Measurements from ENCODE around the gene SPG7.
"Not testable (repeated sequence)": the region's sequence is repeated elsewhere in the genome, so short reads cannot be mapped to it uniquely, and the experiment has no call there.

Gene SPG7

DNA sequence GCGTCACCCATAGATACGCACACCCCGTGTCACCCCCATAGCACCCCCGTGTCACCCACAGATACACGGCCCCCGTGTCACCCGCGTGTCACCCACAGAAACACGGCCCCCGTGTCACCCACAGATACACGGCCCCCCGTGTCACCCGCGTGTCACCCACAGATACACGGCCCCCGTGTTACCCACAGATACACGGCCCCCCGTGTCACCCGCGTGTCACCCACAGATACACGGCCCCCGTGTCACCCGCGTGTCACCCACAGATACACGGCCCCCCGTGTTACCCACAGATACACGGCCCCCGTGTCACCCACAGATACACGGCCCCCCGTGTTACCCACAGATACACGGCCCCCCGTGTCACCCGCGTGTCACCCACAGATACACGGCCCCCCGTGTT lies 79.5 kb downstream of the SPG7 start:
- Histone ChIP-seq H3K4me1 (ENCODE audit: control insufficient read depth, insufficient read depth, low read length) (peaks cover 23% of the 10 kb centered on the region), H3K36me3 (ENCODE audit: insufficient read depth, low read length) (peaks cover 69% of the 10 kb centered on the region)
- not testable (repeated sequence) for H3K9ac ChIP-seq (ENCODE audit: low read depth, low read length); H3K4me2 ChIP-seq (ENCODE audit: low read length); H3K27me3 ChIP-seq (ENCODE audit: control insufficient read depth, insufficient read depth, low read length); H3K9me3 ChIP-seq (replicated peaks; ENCODE audit: low read length); H3K4me3 ChIP-seq (ENCODE audit: low read length)

DNA sequence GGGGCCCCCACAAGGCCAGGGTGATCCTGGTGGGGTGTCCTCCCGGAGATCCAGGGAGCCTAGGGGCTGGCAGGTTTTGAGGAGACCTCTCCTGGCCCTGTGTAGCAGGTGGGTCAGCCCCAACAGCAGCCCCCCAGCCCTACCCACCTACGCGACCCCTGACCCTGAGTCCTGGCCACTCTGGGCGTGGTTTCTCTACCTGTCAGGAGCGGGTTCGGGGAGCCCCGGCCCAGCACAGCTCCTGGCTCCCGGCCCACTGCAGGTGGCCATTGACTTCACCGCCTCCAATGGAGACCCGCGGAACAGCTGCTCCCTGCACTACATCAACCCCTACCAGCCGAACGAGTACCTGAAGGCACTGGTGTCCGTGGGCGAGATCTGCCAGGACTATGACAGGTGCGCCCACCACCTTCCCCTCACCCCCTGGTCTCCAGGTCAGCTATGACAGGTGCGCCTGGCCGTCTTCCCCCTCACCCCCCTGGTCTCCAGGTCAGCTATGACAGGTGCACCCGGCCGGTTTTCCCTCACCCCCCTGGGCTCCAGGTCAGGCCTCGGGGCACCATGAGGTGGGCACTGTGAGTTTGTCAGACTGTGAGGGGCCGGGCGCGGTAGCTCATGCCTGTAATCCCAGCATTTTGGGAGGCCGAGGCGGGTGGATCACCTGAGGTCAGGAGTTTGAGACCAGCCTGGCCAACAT lies 80.4 kb downstream of the SPG7 start:
- Histone ChIP-seq H3K36me3 (ENCODE audit: insufficient read depth, low read length) (peaks cover 65% of the 10 kb centered on the region), H3K4me3 (ENCODE audit: low read length) (no peak overlapping the region), H3K9ac (ENCODE audit: low read depth, low read length) (no peak overlapping the region), H3K27me3 (ENCODE audit: control insufficient read depth, insufficient read depth, low read length) (no peaks in the 10 kb centered on the region), H3K4me1 (ENCODE audit: control insufficient read depth, insufficient read depth, low read length) (peaks cover 17% of the 10 kb centered on the region), H3K4me2 (ENCODE audit: low read length) (no peak overlapping the region), H3K9me3 (replicated peaks; ENCODE audit: low read length) (no peaks in the 10 kb centered on the region)

DNA sequence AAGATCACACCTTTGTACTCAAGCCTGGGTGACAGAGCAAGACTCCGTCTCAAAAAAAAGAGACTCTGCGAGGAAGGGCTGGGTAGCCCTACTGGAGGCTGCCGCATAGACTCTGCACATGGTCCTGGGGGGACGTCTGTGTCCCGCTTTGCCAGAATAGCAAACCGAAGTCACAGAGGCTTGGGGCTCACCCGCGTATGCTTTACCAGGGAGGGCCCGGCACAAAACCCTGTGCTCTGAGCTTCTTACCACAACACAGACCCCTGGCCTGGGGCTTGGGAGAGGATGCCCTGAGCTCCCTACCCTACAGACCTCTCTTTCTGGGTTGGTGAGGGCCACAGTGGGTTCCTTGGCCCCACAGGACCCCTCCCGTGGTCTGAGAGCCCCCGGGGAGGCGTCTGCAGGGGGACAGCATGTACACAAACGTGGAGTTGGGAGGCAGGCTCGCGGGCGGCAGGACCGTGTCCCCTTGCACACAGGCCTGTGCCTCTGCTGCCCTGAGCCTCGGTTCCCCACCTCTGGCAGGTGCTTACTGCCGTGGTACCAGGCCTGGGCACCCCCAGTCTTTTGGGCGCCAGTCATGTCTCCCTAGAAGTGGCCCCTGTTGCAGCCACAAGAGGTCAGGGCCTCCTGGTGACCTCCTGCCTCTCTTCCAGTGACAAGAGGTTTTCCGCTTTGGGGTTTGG lies 81.2 kb downstream of the SPG7 start:
- Histone ChIP-seq H3K36me3 (ENCODE audit: insufficient read depth, low read length) (peaks cover 61% of the 10 kb centered on the region), H3K9me3 (replicated peaks; ENCODE audit: low read length) (no peaks in the 10 kb centered on the region)

DNA sequence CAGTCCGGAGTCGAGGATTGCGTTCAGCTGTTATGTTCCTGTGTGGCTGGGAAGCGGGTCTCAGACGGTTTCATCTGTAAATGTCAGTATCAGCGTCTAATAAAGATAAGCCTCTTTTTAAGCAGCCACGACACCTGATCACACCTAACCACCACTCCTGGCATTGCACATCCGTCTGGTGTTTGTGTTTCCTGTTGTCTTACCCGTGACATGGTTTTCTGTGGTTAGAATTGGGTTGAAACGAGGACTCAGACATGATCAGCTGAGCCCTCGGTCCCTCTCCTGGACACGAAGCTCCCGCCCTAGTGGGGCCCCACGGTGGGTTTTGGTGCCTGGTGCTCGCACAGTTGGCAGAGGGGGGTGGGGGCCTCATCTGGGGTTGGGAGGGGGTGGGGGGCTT lies 85.6 kb downstream of the SPG7 start:
- Histone ChIP-seq H3K4me2 (ENCODE audit: low read length) (no peak overlapping the region), H3K27me3 (ENCODE audit: control insufficient read depth, insufficient read depth, low read length) (no peaks in the 10 kb centered on the region), H3K9me3 (replicated peaks; ENCODE audit: low read length) (no peaks in the 10 kb centered on the region), H3K9ac (ENCODE audit: low read depth, low read length) (no peak overlapping the region), H3K4me3 (ENCODE audit: low read length) (no peak overlapping the region), H3K4me1 (ENCODE audit: control insufficient read depth, insufficient read depth, low read length) (no peaks in the 10 kb centered on the region), H3K36me3 (ENCODE audit: insufficient read depth, low read length) (peaks cover 43% of the 10 kb centered on the region)

More for the DNA sequence above, 81.2 kb downstream of the SPG7 start:
- Histone ChIP-seq H3K27me3 (ENCODE audit: control insufficient read depth, insufficient read depth, low read length) (no peaks in the 10 kb centered on the region), H3K4me1 (ENCODE audit: control insufficient read depth, insufficient read depth, low read length) (peaks cover 14% of the 10 kb centered on the region), H3K9ac (ENCODE audit: low read depth, low read length) (no peak overlapping the region), H3K4me3 (ENCODE audit: low read length) (no peak overlapping the region), H3K4me2 (ENCODE audit: low read length) (no peak overlapping the region)

DNA sequence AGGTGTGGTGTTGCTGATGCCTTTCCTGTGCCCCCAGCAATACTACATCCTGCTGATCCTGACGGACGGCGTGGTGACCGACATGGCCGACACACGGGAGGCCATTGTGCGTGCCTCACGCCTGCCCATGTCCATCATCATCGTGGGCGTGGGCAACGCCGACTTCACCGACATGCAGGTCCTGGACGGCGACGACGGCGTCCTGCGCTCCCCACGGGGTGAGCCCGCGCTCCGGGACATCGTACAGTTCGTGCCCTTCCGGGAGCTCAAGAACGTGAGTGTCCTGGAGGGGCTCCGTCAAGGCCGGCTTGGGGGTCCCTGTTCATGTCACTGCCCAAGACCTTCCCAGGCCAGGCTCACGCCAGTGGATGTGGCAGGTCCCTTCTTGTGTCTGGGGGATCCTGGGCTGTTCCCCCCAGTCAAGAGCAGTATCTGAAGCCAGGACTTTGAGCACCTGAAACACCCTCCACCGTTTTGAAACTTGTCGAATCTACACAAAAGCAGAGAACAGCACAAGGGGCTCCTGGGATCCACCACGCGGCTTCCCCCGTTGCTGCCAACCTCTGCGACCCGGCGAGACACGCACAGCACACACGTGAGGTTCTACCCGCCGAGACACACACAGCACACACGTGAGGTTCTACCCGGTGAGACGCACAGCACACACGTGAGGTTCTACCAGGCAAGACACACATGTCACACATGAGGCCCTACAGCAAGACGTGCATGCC lies 87.3 kb downstream of the SPG7 start:
- Histone ChIP-seq H3K4me3 (ENCODE audit: low read length) (no peak overlapping the region), H3K27me3 (ENCODE audit: control insufficient read depth, insufficient read depth, low read length) (no peaks in the 10 kb centered on the region), H3K4me1 (ENCODE audit: control insufficient read depth, insufficient read depth, low read length) (peaks cover 9% of the 10 kb centered on the region), H3K36me3 (ENCODE audit: insufficient read depth, low read length) (peaks cover 32% of the 10 kb centered on the region), H3K9ac (ENCODE audit: low read depth, low read length) (no peak overlapping the region), H3K4me2 (ENCODE audit: low read length) (no peak overlapping the region), H3K9me3 (replicated peaks; ENCODE audit: low read length) (no peaks in the 10 kb centered on the region)

DNA sequence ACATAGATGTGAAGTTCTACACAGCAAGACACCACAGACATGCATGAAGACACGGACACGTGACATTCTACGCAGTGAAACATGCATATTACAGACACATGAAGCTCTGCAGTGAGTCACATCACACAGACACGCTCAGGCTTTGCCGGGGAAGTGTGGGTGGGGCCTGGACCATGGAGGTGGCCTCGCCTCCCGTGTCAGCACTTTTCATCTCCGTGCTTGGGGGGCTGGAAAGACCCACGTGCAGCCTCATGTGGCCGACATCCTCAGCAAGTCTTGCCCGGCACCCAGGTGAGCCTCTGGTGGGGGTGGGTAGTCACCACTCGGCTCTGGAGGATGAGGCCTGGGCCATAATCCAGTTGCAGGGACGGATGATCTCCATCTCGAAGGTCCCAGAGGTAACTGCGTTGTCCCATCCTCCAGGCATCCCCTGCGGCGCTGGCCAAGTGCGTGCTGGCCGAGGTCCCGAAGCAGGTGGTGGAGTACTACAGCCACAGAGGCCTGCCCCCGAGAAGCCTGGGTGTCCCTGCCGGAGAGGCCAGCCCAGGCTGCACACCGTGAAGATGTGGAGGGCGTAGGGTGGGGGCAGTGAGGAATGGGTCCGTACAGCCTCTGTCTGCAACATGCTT lies 88.0 kb downstream of the SPG7 start:
- Histone ChIP-seq H3K9ac (ENCODE audit: low read depth, low read length) (no peak overlapping the region), H3K4me1 (ENCODE audit: control insufficient read depth, insufficient read depth, low read length) (peaks cover 16% of the 10 kb centered on the region), H3K4me2 (ENCODE audit: low read length) (no peak overlapping the region), H3K27me3 (ENCODE audit: control insufficient read depth, insufficient read depth, low read length) (no peaks in the 10 kb centered on the region), H3K36me3 (ENCODE audit: insufficient read depth, low read length) (peaks cover 29% of the 10 kb centered on the region), H3K9me3 (replicated peaks; ENCODE audit: low read length) (no peaks in the 10 kb centered on the region), H3K4me3 (ENCODE audit: low read length) (no peak overlapping the region)

DNA sequence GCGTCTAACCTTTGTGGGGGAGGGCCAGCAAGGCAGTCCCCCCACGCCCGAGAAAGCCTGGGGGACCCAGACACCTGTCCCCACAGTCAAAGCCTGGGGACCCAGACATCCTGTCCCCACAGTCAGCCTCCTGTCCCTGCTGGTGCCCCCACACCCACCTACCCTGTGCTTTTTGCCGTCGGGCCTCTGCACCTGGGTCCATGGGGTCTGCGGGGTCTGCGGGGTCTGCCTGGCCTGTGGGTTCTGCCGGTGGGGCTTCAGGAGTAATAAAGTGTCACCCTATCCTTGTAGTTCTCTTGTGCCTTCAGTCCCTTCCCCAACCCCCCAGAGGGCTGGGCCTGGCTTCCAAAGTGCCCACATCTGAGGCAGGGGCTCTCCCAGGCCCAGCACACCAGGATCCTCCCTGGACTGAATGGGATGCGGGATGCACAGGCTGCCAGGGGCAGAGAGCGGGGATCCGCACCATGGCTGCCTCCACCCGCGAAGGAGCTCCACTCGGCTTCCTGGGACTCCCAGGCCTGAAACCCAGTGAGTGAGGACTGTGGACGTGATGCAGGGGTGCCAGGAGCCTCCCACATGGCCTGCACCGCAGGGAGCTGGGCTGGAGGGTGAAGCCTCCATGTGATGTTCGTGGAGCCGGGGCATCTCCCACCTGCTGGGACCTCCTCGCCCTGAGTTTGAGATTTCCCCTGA lies 88.9 kb downstream of the SPG7 start:
- H3K9me3 ChIP-seq (replicated peaks; ENCODE audit: low read length), result no peaks in the 10 kb centered on the region
- H3K9ac ChIP-seq (ENCODE audit: low read depth, low read length), result no peak overlapping the region
- no peak overlapping the region for H3K4me2 ChIP-seq (ENCODE audit: low read length)
- H3K27me3 ChIP-seq (ENCODE audit: control insufficient read depth, insufficient read depth, low read length), result no peaks in the 10 kb centered on the region
- H3K4me3 ChIP-seq (ENCODE audit: low read length), result no peak overlapping the region
- H3K36me3 ChIP-seq (ENCODE audit: insufficient read depth, low read length), result peaks cover 22% of the 10 kb centered on the region
- peaks cover 21% of the 10 kb centered on the region for H3K4me1 ChIP-seq (ENCODE audit: control insufficient read depth, insufficient read depth, low read length)

DNA sequence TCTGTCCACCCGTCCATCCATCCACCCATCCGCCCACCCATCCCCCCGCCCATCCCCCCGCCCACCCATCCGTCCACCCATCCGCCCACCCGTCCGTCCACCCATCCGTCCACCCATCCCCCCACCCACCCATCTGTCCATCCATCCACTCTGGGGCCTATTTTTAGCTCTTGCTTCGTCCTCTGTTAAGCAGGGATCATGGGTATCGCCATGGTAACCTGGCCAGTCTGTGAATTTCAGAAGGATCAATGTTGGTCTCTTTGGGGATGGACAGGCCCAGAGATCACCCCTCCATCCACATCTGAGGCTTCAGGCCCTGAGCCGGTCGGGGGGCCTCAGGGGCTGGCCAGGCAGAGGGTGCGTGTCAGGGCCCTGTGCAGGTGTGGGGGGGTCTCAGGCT lies 90.0 kb downstream of the SPG7 start:
- H3K36me3 ChIP-seq (ENCODE audit: insufficient read depth, low read length), result peaks cover 19% of the 10 kb centered on the region
- peaks cover 32% of the 10 kb centered on the region for H3K4me1 ChIP-seq (ENCODE audit: control insufficient read depth, insufficient read depth, low read length)
- no peaks in the 10 kb centered on the region for H3K27me3 ChIP-seq (ENCODE audit: control insufficient read depth, insufficient read depth, low read length)
- H3K4me2 ChIP-seq (ENCODE audit: low read length), result no peak overlapping the region
- H3K9me3 ChIP-seq (replicated peaks; ENCODE audit: low read length), result no peaks in the 10 kb centered on the region
- no peak overlapping the region for H3K4me3 ChIP-seq (ENCODE audit: low read length)
- no peak overlapping the region for H3K9ac ChIP-seq (ENCODE audit: low read depth, low read length)

DNA sequence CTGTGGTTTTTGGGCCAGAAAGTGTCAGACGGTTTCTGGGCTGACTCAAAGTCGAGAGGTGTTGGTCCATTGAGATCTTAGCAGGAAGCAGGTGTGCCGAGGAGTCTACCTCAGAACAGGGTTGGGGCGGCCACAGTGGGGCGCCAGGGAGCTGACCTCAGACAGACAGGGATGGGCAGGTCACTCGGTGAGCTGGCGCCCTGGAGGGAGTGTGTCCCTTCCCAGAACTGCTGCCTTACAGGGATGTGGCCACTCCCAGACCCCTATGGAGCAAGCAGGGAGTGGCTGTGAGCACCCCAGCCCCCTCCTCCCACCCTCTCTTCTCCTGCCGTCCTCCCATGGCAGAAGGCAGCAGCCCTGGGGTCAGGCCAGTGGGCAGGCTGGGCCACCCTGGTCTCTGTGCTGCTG lies 91.3 kb downstream of the SPG7 start:
- H3K4me1 ChIP-seq (ENCODE audit: control insufficient read depth, insufficient read depth, low read length), result peaks cover 32% of the 10 kb centered on the region

DNA sequence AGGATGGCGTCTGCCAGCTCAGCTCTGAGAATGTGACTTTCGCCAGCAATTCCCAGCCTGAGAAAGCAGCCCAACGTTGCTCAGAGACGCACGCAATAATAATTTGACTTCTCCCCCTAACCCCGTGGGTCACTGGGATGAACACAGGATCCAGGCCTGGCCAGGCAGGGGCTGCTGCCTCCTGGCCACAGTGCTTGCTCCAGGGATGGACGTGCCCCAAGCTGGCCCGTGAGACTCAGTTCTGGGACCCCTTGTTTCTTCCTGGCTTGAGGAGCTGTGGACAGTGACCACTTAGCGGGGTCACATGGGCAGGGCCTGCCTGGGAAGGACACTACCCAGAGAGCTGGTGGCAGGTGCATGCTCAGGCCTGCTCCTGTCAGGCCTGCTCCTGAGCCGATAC lies 91.7 kb downstream of the SPG7 start:
- Histone ChIP-seq H3K36me3 (ENCODE audit: insufficient read depth, low read length) (peaks cover 14% of the 10 kb centered on the region), H3K4me1 (ENCODE audit: control insufficient read depth, insufficient read depth, low read length) (peaks cover 32% of the 10 kb centered on the region), H3K9me3 (replicated peaks; ENCODE audit: low read length) (no peaks in the 10 kb centered on the region), H3K27me3 (ENCODE audit: control insufficient read depth, insufficient read depth, low read length) (no peaks in the 10 kb centered on the region), H3K9ac (ENCODE audit: low read depth, low read length) (no peak overlapping the region), H3K4me2 (ENCODE audit: low read length) (no peak overlapping the region), H3K4me3 (ENCODE audit: low read length) (no peak overlapping the region)

More for the DNA sequence above, 91.3 kb downstream of the SPG7 start:
- Histone ChIP-seq H3K4me2 (ENCODE audit: low read length) (no peak overlapping the region), H3K27me3 (ENCODE audit: control insufficient read depth, insufficient read depth, low read length) (no peaks in the 10 kb centered on the region), H3K9me3 (replicated peaks; ENCODE audit: low read length) (no peaks in the 10 kb centered on the region), H3K4me3 (ENCODE audit: low read length) (no peak overlapping the region), H3K36me3 (ENCODE audit: insufficient read depth, low read length) (peaks cover 14% of the 10 kb centered on the region), H3K9ac (ENCODE audit: low read depth, low read length) (no peak overlapping the region)

DNA sequence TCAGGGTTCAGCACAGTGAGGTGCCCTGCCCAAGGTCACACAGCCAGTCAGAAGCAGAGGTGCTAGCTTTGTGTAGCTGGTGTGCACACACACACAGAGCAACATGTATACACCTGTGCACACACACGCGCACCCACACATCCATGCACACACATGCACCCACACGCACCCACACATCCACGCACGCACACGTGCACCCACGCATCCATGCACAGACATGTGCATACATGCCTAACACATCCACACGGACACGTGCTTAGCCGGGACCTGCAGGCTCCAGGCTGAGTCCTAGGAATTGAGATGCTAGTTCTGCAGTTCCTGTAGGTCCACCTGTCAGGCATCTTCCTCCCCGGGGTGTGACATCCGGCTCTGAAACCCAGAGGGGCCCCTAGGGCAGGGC lies 92.2 kb downstream of the SPG7 start:
- Histone ChIP-seq H3K4me2 (ENCODE audit: low read length) (no peak overlapping the region), H3K36me3 (ENCODE audit: insufficient read depth, low read length) (peaks cover 9% of the 10 kb centered on the region), H3K9me3 (replicated peaks; ENCODE audit: low read length) (no peaks in the 10 kb centered on the region), H3K27me3 (ENCODE audit: control insufficient read depth, insufficient read depth, low read length) (no peaks in the 10 kb centered on the region), H3K4me3 (ENCODE audit: low read length) (no peak overlapping the region), H3K9ac (ENCODE audit: low read depth, low read length) (no peak overlapping the region), H3K4me1 (ENCODE audit: control insufficient read depth, insufficient read depth, low read length) (peaks cover 32% of the 10 kb centered on the region)
